Epithelial cell of prostate (primary cell): ENCODE data around the gene LGR6.

Experiments
- DNase-seq: peaks from one replicate; pipeline ENCODE4 v3.0.0-alpha.2; 2011; ENCODE audit warnings: low read depth, low spot score
- H3K27ac ChIP-seq: fragments of 450-650 bp; 2 replicates; pipeline ENCODE4 v1.5.1; 2017; ENCODE audit warnings: mild to moderate bottlenecking

The LGR6 gene

GRCh38 chr1:202282025-202282371 lies 88.4 kb downstream of the LGR6 start:
- H3K27ac ChIP-seq: peak overlapping the region; percentile 27
- no peak for DNase-seq

- H3K27ac ChIP-seq: peak overlapping the region; percentile 27
- DNase-seq: no peak
These were observed 89.1 kb downstream of the LGR6 start for GRCh38 chr1:202282596-202283283.

GRCh38 chr1:202283379-202283844 lies 89.8 kb downstream of the LGR6 start:
- peak; percentile 54 for DNase-seq
- H3K27ac ChIP-seq: peak overlapping the region; percentile 27

GRCh38 chr1:202283991-202284390 lies 90.4 kb downstream of the LGR6 start:
- peak; percentile 8 for DNase-seq
- H3K27ac ChIP-seq: peak overlapping the region; percentile 27

- no peak for DNase-seq
- H3K27ac ChIP-seq: no peak overlapping the region
These were observed 92.3 kb downstream of the LGR6 start for GRCh38 chr1:202285908-202286307.

- DNase-seq: no peak
- no peak overlapping the region for H3K27ac ChIP-seq
These were observed 93.1 kb downstream of the LGR6 start for GRCh38 chr1:202286622-202287097.

- H3K27ac ChIP-seq: no peak overlapping the region
- DNase-seq: no peak
These were observed 93.6 kb downstream of the LGR6 start for GRCh38 chr1:202287196-202287595.

- H3K27ac ChIP-seq: no peak overlapping the region
- DNase-seq: no peak
These were observed 94.6 kb downstream of the LGR6 start for GRCh38 chr1:202288177-202288576.

GRCh38 chr1:202289009-202289408 lies 95.4 kb downstream of the LGR6 start:
- no peak overlapping the region for H3K27ac ChIP-seq
- no peak for DNase-seq

GRCh38 chr1:202291001-202291400 lies 97.4 kb downstream of the LGR6 start:
- no peak for DNase-seq
- no peak overlapping the region for H3K27ac ChIP-seq

GRCh38 chr1:202291961-202292712 lies 98.5 kb downstream of the LGR6 start:
- DNase-seq: peak; percentile 51
- H3K27ac ChIP-seq: no peak overlapping the region

GRCh38 chr1:202292773-202293172 lies 99.2 kb downstream of the LGR6 start:
- DNase-seq: no peak
- no peak overlapping the region for H3K27ac ChIP-seq

- H3K27ac ChIP-seq: no peak overlapping the region
- no peak for DNase-seq
These were observed 100.0 kb downstream of the LGR6 start for GRCh38 chr1:202293569-202293968.

- H3K27ac ChIP-seq: no peak overlapping the region
- no peak for DNase-seq
These were observed 108.6 kb downstream of the LGR6 start for GRCh38 chr1:202302166-202302565.

- no peak for DNase-seq
- H3K27ac ChIP-seq: no peak overlapping the region
These were observed 110.8 kb downstream of the LGR6 start for GRCh38 chr1:202304375-202304774.

GRCh38 chr1:202305168-202305567 lies 111.6 kb downstream of the LGR6 start:
- DNase-seq: no peak

GRCh38 chr1:202306535-202307345 lies 113.1 kb downstream of the LGR6 start:
- no peak for DNase-seq
- H3K27ac ChIP-seq: no peak overlapping the region

More at GRCh38 chr1:202305168-202305567, 111.6 kb downstream of the LGR6 start:
- no peak overlapping the region for H3K27ac ChIP-seq

- no peak for DNase-seq
These were observed 116.6 kb downstream of the LGR6 start for GRCh38 chr1:202310071-202310725.

GRCh38 chr1:202310746-202311145 lies 117.1 kb downstream of the LGR6 start:
- no peak overlapping the region for H3K27ac ChIP-seq
- DNase-seq: no peak

More at GRCh38 chr1:202310071-202310725, 116.6 kb downstream of the LGR6 start:
- no peak overlapping the region for H3K27ac ChIP-seq
